HK-2 (cell line): ENCODE results near the gene ROMO1.

ENCODE experiments used
- DNase-seq: peaks from one replicate; pipeline ENCODE4 v3.0.0-alpha.2; 2018; ENCODE audit not compliant: unreplicated experiment

The ROMO1 gene

DNA sequence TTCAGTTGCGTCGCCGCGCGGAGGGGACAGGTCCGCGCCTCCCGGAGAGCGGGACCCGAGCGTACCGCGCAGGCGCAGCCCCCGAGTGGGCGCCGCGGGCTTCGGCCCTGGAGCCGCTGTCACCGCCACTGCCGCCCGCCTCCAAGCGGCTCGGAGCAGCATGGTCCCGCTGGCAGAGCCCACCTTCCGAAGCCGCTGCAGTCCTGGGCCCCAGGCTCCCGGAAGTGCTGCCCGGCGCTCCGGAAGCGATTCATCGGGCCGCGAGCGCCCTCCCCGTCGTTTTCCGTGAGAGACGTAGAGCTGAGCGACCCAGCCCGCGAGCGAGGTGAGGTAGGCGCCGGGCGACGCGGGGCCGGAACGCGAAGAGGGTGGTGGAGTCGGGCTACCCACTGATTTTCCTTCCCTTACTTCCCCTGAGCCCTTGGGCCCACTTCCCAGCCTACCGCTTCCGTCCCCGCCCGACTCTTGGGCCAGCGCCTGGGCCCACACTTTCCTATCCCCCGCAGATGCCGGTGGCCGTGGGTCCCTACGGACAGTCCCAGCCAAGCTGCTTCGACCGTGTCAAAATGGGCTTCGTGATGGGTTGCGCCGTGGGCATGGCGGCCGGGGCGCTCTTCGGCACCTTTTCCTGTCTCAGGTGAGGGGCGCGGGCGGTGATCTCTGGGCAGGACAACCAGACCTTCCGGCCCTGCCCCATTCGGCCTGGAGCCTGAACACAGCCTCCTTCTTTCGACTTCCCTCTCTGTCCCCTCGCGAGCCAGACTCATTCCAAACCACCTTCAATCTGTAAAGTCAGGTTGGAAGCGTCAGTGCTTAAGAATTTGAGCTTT is at the start of gene ROMO1, which contains the start of gene NFS1:
ROMO1 (plus strand) TSS at position 279 of the 830 bp plus-strand sequence; CDS start at position 507, 228 bp downstream.
NFS1 (minus strand) TSS at position 226 of the 830 bp plus-strand sequence; CDS start at position 162, 64 bp downstream.
- peak; percentile 89 for DNase-seq

DNA sequence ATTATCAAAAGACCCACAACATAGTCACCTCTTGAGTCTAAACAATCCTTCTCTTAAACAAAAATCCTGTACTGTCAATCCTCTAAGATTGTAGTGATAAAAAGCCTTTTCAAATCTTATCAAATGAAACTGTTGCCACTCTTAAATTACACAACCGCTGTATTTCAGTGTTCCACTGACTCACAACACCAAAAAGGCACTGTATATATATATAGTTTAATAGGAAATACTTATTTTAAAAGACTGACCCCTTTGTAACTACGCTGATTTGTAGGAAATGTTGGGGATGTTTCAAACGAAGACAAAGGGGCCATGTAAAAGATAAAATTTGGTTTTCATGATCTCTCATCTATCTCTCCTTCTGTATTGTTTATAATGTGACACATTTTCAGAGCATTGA is 48.6 kb upstream of the ROMO1 start:
- no peak for DNase-seq

DNA sequence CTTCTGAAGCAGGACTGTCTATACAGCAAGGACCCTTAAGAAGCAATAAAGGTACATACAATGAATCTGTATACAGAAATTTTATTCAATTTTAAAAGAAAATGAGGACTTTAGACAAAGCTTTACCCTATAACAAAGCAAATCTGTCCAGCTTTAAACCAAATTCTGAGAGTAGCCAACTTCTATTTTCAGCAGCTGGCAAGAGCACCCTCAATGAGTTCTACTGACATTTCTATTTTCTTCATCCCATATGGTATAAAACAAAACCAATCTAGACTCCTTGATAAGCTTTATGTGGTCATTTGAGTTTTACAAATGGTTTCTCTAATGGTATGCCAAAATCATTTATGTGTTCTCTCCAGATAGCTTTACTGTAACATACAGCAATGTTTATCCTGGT is 47.2 kb upstream of the ROMO1 start:
- no peak for DNase-seq

DNA sequence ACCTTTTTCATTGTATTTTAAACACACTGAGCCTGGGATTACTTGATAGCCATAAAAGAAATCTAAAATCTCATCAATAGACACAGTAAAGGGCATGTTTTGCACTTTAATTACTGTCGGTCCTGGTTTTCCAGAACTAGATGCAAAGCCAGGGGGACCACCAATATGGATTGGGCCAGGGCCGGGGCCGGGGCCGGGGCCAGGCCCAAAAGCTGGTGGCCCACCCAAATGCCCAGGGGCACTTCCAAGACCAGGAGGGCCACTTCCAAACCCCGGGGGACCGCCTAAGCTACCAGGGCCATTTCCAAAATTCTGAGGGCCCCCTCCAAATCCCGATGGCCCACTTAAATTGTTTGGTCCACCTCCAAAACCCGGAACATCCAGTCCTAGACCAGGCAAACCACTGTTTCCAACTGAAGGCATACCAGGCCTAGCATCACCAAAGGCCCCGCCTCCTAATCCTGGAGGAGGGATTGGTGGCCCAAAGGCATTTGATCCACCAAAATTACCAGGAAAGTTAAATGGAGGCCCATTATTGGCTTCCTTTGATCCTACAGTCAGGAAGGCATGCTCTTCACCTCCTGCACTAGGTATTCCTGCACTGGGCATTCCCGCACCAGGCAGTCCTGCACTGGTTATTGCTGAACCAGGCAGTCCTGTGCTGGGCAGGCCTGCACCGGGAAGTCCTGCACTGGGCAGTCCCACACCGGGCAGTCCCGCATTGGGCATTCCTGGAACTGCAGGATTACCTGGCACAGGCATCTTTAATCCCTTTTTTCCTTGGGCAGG is 46.4 kb upstream of the ROMO1 start:
- DNase-seq, result no peak

DNA sequence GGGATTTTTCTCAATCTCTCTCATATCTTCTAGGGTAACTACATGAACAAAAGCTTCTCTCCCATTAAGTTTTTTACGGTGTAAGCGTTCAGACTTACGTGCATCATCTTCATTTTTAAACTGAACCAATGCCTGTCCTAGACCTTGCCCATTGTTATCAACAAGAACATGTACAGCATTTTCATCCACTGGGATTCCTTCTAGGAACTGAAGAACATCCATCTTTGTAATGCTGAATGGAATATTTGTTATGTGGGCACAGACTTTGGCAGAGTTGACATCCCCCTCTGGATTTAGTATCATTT is 45.8 kb upstream of the ROMO1 start:
- no peak for DNase-seq

DNA sequence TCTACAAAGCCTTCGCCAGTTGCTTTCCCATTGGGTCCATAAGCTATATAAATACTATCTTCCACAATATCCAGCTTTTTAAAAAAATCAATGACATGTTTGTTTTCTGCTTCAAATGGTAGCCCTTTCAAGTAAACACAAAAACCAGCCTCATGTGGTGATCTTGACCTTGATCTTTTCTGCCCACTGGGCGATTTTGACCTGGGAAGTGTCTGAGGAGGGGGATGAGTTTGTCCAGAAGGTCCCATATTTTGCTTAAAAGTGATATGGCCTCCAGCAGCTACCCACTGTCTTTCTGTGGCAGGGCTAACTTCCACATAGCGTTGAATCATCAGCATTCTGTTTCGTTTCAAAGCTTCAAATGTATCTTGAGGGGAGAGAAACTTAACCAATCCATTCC is 45.3 kb upstream of the ROMO1 start:
- DNase-seq, result no peak

DNA sequence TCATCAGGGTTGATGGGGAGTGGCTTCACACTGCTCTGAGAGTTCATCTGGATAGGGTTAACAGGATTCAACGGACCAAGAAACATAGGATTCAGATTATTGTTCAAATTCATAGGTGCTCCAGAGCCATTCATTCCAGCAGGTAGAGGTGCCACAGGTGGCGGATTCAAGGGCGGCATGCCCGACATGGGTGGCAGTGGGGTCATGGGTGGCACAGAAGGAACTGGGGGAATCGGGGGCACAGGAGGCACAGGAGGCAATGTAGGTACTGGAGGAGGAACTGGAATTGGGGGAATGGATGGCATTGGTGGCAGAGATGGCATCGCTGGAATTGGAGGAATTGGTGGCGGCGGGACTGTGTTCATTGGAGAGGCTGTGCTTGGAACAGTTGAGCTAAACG is 44.8 kb upstream of the ROMO1 start:
- no peak for DNase-seq

DNA sequence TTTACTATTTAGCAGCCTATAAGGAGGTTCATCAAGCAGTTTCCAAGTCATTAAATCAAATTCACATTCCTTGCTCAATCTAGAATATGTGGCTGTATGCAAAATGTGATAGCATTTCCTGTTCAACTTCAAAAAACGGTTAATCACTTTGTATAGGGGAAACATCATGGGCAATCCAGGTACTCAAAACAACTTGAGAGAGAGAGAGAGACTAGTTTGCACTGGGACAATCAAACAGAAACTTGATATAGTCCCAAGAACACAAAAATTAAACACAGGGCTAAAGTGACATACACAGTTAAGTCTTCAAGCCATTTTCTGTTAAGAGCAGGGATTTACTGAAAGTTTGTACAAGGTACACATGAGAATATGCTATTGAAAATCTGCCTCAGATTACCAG is 41.9 kb upstream of the ROMO1 start:
- no peak for DNase-seq

DNA sequence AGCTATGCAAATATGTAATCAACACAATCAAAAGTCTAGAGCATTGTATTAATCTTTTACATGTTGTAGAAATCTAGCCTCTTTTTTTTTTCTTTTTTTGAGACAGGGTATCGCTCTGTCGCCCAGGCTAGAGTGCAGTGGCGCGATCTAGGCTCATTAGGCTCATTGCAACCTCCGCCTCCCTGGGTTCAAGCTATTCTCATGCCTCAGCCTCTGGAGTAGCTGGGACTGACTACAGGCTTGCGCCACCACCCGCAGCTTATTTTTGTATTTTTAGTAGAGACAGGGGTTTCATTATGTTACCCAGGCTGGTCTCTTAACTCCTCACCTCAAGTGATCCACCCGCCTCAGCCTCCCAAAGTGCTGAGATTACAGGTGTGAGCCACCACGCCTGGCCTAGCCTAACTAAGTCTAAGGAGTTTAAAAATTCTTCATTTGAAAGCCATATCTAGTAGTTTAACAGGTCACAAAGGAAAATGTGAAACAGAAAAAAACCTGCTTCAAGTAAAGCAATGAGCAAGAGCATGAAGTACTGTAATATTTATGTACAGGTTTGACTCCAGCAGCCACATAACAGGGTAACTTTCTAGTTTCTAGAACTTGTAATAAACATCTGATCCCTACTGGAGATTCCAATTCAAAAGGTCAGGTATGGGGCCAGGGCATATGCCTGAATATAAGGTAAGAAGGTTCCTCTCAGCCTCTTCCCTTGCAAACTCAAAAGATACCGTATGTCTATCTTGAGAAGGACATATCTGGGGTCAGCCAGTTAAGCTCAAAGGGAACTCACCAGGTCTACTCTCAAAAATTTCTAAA is 38.9 kb upstream of the ROMO1 start:
- DNase-seq, result no peak

DNA sequence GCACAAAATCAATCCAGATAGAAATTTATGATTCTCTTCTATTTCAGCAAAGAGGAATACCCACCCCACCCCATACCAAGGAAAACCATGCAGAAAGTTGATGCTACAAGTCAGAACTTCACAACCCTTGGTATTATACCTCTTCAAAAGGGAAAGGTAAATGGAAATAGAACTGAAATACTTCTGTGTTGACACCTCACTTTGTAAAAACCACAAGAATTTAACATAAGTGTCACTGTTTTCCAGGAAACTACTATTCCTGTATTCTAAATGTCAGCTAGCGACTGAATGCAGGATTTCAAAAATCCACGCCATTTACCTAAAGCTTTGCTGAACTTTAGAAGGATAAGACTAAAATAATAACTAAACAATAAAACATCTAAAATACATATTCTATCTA is 38.2 kb upstream of the ROMO1 start:
- DNase-seq, result no peak

DNA sequence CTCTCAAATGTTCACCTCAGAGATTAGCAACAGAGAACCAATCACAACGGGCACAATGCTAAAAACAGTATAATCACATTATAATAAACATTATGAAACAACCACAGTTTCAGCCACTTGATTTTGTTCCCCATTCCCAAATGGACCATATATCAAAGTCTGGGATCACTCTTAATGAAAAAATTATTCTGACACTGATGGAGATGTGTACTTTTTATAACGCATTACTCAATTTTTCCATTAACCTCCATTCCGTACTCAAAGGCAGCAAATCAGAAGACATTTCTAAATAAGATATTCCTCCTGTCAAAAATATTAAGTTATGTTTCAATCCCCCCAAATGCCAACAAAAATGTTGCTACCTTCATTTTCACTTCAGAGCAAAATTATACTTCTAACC is 37.3 kb upstream of the ROMO1 start:
- no peak for DNase-seq

DNA sequence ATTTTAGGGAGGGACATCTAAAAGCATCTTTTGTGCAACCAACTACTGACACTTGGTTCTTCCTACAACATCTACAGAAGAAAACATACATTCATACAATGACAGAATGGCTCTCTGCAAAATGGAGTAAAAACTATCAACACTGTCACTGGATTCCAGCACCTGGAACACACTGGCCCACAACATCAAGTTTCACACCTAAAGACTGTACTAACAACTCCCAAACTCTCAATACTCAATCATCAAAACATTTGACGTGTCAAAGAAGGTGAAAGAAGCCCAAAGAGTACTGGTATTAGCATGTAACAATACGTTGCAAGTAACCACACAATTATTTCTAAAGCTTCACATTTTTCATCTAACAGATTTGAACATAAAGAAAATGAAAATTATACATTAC is 36.7 kb upstream of the ROMO1 start:
- no peak for DNase-seq

DNA sequence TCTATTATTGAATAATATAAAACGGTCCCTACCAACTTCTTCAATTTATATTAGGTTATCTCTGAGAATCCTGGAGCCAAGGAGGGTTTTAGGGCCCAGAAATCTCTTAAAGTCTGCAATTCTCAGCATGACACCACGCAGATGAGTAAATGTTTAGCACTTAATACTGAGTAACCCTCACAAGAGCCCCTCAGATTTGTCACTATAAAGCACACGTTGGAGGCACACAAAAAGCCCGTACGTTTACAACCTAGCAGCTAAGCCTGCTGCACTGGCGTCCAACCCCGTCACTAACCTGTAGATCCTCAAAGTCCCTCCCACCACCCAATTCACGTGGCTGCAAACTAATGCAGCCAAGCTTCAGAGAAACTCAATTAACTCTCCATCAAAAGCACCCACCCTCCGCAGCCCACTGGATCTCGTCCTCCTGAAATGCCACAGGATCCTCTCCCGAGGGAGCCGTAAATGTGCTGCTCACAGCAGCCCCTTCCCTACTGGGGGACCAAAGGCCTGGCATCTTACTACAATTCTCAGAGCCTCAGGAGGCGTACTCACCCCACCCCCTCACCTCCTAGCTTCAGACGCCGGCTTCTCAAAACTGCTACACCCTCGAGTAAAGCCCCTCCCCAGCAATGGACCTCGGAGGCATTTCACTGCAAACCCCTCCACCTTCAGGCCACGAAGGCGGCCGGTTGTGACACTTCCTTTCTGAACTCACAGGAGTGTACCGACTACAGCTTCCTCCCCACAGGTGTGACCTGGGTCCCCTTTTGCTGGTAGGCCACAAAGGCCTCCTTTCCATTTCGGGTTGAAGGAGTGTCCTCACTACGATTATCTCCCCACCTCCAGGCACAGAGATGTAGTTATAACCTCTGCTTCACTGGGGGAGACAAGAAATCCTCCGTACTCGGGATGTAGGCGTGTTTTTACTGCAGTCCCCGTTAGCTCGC is 35.4 kb upstream of the ROMO1 start:
- peak; percentile 53 for DNase-seq

DNA sequence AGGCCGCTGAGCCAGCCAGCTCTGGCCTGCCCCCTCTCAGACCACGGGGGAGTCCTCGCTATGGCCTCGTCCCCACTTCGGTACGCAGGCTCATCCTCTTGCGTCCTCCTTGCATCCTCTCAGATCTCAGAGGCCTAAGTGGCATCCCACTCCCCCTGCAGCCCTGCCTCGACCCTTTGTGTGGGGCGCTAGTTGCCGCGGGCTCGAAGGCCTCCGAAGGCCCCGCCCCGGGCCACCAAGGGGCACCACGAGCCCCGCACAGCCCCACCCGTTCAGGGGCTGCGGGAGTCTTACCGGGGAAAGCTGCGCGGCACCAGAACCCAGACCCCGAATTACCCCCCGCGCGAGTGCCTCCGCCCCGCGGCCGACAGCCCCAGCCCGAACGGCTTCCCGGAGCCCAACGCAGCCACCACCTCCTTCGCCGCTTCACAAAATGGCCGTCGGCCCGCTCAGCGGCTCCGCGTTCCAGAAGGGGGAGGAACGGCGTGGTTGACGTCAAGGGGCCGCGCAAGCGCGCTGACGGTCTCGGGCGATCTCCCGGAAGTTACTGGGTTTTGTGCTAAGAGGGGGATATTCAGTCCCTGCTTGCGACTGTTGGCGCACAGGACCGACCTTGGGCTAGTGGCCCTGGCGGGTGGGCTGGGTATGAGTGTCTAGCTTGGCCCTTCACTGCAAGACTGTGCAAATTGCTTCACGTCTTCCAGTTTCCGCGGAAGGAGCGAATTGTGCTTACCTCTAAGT is 34.6 kb upstream of the ROMO1 start, which contains the start of the genes CPNE1 and RBM12:
CPNE1 (minus strand) TSS at position 435 of the 741 bp plus-strand sequence. CDS start 31,977 bp downstream, outside the sequence.
RBM12 (minus strand) TSS at position 435 of the 741 bp plus-strand sequence. CDS start 9,578 bp downstream, outside the sequence.
- peak; percentile 96 for DNase-seq

DNA sequence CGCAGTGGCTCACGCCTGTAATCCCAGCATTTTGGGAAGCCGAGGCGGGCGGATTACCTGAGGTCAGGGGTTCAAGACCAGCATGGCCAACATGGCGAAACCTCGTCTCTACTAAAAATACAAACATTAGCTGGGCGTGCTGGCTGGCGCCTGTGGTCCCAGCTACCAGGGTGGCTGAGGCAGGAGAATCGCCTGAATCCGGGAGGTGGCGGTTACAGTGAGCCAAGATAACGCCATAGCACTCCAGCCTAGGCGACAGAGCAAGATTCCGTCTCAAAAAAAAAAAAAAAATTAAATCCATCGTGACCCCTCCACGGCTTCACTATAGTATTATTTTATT is 33.3 kb upstream of the ROMO1 start:
- no peak for DNase-seq

DNA sequence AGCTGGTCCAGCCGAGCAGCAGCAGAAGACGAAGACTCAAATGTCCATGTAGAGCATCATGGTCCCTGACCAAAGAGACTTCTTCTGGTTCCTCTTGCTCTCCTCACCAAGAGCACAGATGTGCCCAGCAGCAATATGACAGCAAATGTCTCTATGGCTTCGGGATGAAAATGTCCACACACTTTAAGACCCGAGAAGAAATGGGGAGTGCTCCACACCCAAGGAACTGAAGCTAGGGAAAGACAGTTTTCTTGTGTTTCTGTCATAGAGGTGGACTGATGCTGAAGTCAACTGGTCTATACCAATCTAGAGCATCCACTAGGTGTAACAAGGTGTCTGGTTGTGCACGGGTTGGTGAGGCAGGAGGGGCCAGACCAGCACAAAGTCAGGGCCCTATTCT is 30.0 kb upstream of the ROMO1 start:
- no peak for DNase-seq

DNA sequence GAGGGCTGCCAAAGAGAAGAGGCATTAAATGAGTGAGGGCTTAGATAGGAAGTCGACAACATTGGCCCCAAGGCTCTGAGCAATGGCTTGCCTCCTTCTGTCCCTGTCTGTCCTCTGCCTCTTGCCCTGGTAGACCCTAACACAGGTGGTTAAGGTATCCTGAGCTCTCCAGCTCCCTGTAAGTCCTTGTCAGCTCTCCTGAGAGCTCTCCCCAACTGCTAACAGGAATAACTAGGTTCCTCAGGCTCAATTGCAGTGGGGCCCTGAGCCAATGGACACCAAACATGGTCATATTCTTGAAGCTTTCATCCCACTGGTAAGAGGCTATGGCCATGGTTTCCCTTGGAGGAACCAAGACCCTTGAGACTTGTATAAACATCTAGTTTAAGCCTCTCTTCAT is 29.5 kb upstream of the ROMO1 start:
- no peak for DNase-seq

DNA sequence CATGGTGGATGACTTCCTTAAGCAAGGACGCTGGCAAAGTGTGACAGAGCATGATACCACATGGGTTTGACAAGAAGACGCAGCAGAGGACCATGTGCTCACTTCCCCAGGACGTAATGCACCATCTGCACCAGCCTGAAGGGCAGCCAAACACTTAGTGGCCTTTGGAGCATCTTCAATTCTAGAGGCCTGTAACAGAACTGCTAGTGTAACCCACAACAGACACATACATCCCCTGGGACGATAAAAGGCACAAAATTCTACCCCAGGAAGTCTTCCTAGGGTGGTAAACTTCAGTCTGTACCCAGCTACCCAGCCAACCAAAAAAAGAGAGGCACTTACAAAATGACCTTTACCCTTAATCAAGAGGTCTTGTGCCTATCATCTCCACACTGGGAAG is 25.3 kb upstream of the ROMO1 start:
- DNase-seq, result no peak

DNA sequence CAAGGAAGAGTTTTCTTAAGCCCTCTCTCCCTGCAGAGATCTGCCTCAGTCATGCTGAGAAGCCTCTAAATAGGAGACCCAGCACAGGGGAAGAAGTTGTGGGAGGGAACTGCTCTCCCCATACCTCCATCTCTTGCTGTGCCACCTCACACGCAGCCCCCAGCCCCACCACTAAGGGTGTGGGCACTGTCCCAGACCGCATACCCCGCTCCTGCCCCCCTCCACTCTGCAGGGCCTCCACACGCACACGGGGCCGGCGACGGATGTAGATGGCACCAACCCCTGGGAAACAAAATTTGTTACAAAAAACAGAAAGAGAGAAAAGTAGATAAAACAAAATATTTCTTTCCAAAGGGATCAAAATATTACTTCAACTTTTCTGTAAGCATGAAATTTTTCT is 24.3 kb upstream of the ROMO1 start:
- DNase-seq, result no peak

DNA sequence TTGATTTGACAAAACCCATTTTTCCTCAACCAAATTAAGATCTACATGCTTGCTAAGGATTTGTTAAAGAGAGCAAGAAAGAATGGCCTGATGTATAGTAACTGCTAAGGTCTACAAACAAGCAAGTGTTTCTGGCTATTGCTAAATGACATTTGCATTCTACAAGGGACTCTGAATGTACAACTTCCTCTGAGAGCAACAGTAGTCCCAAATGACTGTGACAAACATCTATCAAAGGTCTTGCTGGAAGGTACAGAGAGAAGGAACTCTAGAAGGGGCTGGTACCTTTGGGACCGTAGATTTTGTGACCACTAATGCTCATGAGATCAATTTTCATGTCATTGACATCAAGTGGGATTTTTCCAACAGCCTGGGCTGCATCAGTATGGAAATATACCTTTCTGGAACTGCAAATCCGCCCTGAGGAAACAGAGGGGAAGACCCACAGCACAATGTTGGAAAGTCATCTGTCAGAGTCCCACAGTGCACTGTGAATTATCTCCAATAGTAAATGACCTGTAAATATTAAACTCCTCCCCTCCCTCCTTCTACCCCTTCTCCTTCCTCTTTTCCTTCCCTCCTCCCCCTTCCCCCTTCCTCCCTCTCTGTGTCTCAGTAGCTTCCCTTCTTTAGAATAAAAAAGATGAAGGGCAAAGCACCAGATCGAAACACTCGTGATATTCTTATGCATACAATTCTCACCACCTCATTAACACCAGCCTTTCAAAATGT is 18.6 kb upstream of the ROMO1 start:
- no peak for DNase-seq
